ENCODE results near the gene CACNA1C. TPM values are rescaled to one million over a fixed set of nuclear protein-coding genes. Genes with fewer than 3 reads are reported as not detected.

CACNA1C gene
- total and polyA plus RNA-seq, 8 donors, result 0.31 to 55.8 (median 7.2) TPM

DNA sequence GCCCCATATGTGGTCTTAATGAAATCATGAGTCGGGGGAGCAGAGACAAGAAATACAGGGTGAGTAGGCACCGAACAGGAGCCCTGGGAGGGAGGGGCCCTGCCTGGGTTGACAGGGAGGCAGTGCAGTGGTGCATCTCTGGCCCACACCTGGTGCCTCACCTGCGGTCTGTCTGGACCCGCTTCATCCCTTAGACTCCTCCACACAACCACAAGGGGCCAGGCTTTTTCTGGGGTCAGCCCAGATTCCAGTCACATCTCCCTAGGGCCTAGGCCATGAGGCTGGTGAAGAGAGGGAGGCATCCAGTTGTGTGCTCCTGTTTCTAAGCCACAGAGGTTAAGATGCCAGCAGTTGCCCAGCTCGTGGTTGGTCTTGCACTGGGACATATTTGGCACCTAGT is 398.7 kb downstream of the CACNA1C start:
- TF ChIP-seq CTCF (IDR thresholded peaks at IDR 0.05) (no peak), POLR2AphosphoS5 (IDR thresholded peaks at IDR 0.05) (no peak), POLR2A (IDR thresholded peaks at IDR 0.05) (no peak), EP300 (IDR thresholded peaks at IDR 0.05) (no peak)
- H3K27me3 ChIP-seq, result no peaks in the 10 kb centered on the region
- H3K36me3 ChIP-seq, result peaks cover 0 to 11% (median 2%) of the 10 kb centered on the region in 4 donors
- 80 to 82% (median 80%) methylated on average over 5 of the region's 5 CpGs for WGBS, 5 donors
- DNase-seq, result no peak
- H3K4me1 ChIP-seq, result no peaks in the 10 kb centered on the region
- no peak overlapping the region for H3K27ac ChIP-seq
- no peaks in the 10 kb centered on the region for H3K9me3 ChIP-seq
- intact Hi-C loops (cut with DNase I; ENCODE audit: low total_unique reads), result no loop called here
- H3K4me3 ChIP-seq, result no peak overlapping the region

DNA sequence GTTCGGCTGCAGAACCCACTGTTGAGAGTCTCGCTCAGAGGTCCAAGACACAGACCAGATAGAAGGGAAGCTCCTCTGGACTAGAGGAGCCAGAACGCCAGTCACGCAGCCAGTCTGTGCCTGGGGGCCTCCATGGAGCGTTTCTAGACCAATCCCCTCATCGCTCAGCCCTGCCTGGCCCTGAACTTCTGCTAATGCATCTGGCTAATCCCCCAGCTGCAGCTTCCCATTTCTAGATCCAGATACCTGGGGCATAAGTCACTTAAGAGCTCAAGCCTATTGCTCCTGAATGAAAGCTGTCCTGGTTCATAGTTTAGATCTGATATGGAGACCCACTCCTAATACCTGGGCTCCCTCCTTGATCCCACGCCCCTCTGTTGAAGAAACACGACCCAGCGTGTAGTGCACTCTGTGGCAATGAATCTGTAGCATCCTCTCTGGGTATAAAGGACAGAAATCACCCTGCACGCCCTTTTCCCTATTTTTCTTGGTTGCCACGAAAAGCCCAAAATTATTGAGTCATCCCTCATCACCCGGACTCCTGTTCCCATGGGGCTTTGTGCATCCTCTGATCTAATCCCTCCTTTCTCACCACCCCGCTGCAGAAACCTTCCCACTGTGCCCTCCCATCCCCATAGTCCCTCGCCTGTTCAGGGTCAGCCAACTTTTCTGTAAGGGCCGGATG is 400.4 kb downstream of the CACNA1C start:
- Histone ChIP-seq H3K36me3 (peaks cover 0 to 19% (median 2%) of the 10 kb centered on the region in 4 donors), H3K27ac (no peak overlapping the region), H3K4me3 (no peak overlapping the region), H3K9me3 (no peaks in the 10 kb centered on the region), H3K4me1 (no peaks in the 10 kb centered on the region), H3K27me3 (no peaks in the 10 kb centered on the region)
- no peak for TF ChIP-seq CTCF (IDR thresholded peaks at IDR 0.05)
- no peak for TF ChIP-seq POLR2A (IDR thresholded peaks at IDR 0.05)
- no peak for TF ChIP-seq POLR2AphosphoS5 (IDR thresholded peaks at IDR 0.05)
- no peak for TF ChIP-seq EP300 (IDR thresholded peaks at IDR 0.05)
- 81 to 85% (median 85%) methylated on average over 15 of the region's 15 CpGs for WGBS, 5 donors
- intact Hi-C loops (cut with DNase I; ENCODE audit: low total_unique reads), result no loop called here
- DNase-seq, result no peak

GRCh38 chr12:2453761-2454090 is 400.9 kb downstream of the CACNA1C start:
- no peak overlapping the region for H3K27ac ChIP-seq
- H3K27me3 ChIP-seq, result no peaks in the 10 kb centered on the region

DNA sequence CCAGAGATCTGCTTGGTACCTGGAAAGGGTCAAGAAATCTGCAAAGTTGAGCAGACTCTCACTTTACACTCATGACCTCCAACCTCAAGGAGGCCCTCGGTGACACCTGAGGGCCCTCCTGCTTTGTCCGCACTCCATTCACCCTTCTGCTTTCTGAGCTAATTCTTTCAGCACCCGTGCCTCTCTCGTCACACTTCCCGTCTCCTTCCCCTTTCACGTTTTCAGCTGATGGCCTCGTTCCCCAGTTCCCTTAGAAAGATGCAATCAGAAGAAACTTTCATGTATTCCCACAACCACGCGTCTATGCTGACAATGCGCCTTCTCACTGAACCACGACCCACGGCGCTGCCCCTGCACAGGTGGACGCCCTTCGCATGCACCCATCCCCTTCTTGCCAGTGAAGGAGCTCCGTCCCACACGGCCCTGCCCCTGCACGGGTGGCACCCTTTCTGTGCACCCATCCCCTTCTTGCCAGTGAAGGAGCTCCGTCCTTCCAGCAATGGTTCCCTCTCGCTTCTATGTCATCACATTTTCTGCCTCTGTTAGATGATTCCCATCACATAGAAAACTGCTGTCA is 401.9 kb downstream of the CACNA1C start:
- no peaks in the 10 kb centered on the region for H3K27me3 ChIP-seq
- no peaks in the 10 kb centered on the region for H3K4me1 ChIP-seq
- intact Hi-C loops (cut with DNase I; ENCODE audit: low total_unique reads), result no loop called here
- H3K36me3 ChIP-seq, result peaks cover 0 to 15% (median under 1%) of the 10 kb centered on the region in 4 donors
- TF ChIP-seq POLR2A (IDR thresholded peaks at IDR 0.05), result no peak
- TF ChIP-seq CTCF (IDR thresholded peaks at IDR 0.05), result no peak
- TF ChIP-seq POLR2AphosphoS5 (IDR thresholded peaks at IDR 0.05), result no peak
- no peak for TF ChIP-seq EP300 (IDR thresholded peaks at IDR 0.05)
- H3K27ac ChIP-seq, result no peak overlapping the region
- WGBS, 5 donors, result 76 to 84% (median 84%) methylated on average over 20 of the region's 20 CpGs
- no peak overlapping the region for H3K4me3 ChIP-seq
- H3K9me3 ChIP-seq, result no peaks in the 10 kb centered on the region
- DNase-seq, result no peak

More at GRCh38 chr12:2453761-2454090, 400.9 kb downstream of the CACNA1C start:
- Histone ChIP-seq H3K9me3 (no peaks in the 10 kb centered on the region), H3K36me3 (peaks cover 0 to 23% (median 2%) of the 10 kb centered on the region in 4 donors), H3K4me3 (no peak overlapping the region), H3K4me1 (no peaks in the 10 kb centered on the region)
- intact Hi-C loops (cut with DNase I; ENCODE audit: low total_unique reads), result no loop called here
- TF ChIP-seq POLR2AphosphoS5 (IDR thresholded peaks at IDR 0.05), result no peak
- no peak for TF ChIP-seq POLR2A (IDR thresholded peaks at IDR 0.05)
- TF ChIP-seq EP300 (IDR thresholded peaks at IDR 0.05), result no peak
- TF ChIP-seq CTCF (IDR thresholded peaks at IDR 0.05), result no peak
- DNase-seq, result no peak
